Body of pancreas (tissue), 4 donors: ENCODE measurements around the gene MPST. TPM values are rescaled to one million over a fixed set of nuclear protein-coding genes. Genes with fewer than 3 reads are reported as not detected.
A peak's percentile ranks its signal among the peaks of the same experiment; 100 is the strongest.

ENCODE experiments used
- ATAC-seq: fragments of 150-250 bp; one replicate; pipeline ENCODE4 v1.9.1; 2016
- DNase-seq, 4 donors: peaks; one replicate each; pipeline ENCODE4 v3.0.0-alpha.2; 2019
- H3K27ac ChIP-seq, 4 donors: fragments of 200-600 bp; sonication (generic); 1 replicate in 3 of 4; 2 replicates in 1 of 4; pipeline versions ENCODE4 v1.5.1 to v1.6.1; 2016 to 2019; ENCODE audit warnings: mild to moderate bottlenecking in 1 of 4, mixed read lengths in 1 of 4, moderate library complexity in 1 of 4
- H3K27me3 ChIP-seq, 2 donors: fragments of 200-600 bp; sonication (generic); one replicate each; pipeline ENCODE4 v1.6.0; 2016; ENCODE audit warnings: mild to moderate bottlenecking in 1 of 2
- H3K36me3 ChIP-seq, 2 donors: fragments of 200-600 bp; sonication (generic); replicated peaks in 1 of 2; 2 replicates each; pipeline ENCODE4 v1.5.1; 2016; ENCODE audit warnings: low read depth in 2 of 2; ENCODE audit not compliant: insufficient read depth in 1 of 2
- H3K4me1 ChIP-seq: fragments of 200-600 bp; sonication (generic); one replicate; pipeline ENCODE4 v1.6.0; 2016
- H3K4me3 ChIP-seq, 2 donors: fragments of 200-600 bp; sonication (generic); 1 replicate in 1 of 2; 2 replicates in 1 of 2; pipeline ENCODE4 v1.5.1; 2016 to 2019
- H3K9me3 ChIP-seq, 3 donors: fragments of 200-600 bp; sonication (generic); 1 replicate in 2 of 3; 2 replicates in 1 of 3; pipeline ENCODE4 v1.5.1; 2016
- POLR2A ChIP-seq, 3 donors: fragments of 450-650 bp; IDR thresholded peaks; one replicate each; pipeline ENCODE4 v1.6.1; 2016; ENCODE audit warnings: antibody characterized with exemption in 3 of 3, mild to moderate bottlenecking in 2 of 3
- WGBS, 2 donors: methylation state at CpG; one replicate each; pipeline ENCODE4 v1.1.5; 2017; 5-methylcytosine and 5-hydroxymethylcytosine counted together
- intact Hi-C: fragments of 100-400 bp; cut with DNase I; formaldehyde crosslinking; loops from one replicate; pipeline ENCODE4 v1.15.1; 2023
- total RNA-seq, 2 donors: library from RNA; depleted of rRNA; stranded (reverse); fragments of >200 nt; gene quantifications; one replicate each; pipeline ENCODE4 v1.1.0, GENCODE V29; 2016
- TF ChIP-seq, protein P1 (sequence below), 7 experiments: fragments of 450-650 bp in 4 of 7; fragments of 200-600 bp in 3 of 7; sonication (generic) in 3 of 7; IDR thresholded peaks; one replicate each; pipeline ENCODE4 v1.5.1; 2016 to 2019; ENCODE audit warnings: antibody characterized with exemption in 7 of 7

MPST gene
- total RNA-seq, 2 donors from 2014 or later: 173 TPM

DNA sequence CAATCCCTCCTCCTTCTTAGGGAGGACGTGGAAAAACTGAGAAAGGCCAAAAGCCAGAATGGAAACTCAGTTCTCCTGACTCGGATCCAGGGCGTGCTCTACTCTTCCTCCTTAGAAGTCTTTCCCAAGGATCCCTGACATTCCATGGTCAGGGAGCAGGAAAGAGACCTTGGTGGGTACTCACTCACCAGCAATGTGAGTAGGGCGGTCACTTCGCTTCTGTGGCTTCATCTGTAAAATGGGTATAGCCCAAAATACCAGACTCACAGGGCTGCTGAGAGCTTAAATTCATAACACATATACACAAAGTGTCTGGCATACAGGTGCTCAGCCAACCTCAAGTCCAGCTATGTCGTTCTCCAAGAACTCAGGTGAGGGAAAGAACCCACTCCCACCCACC, 31.4 kb downstream of the MPST start:
- no peak overlapping the region for H3K4me3 ChIP-seq
- ATAC-seq (no peak), DNase-seq (no peak)
- no peaks in the 10 kb centered on the region for H3K9me3 ChIP-seq
- peaks cover 8% of the 10 kb centered on the region for H3K4me1 ChIP-seq
- no peaks in the 10 kb centered on the region for H3K27me3 ChIP-seq
- 60 to 66% methylated on average over 2 to 6 of the region's 6 CpGs for WGBS, 2 donors
- intact Hi-C loops: loop anchor here (10.0 kb wide), 2 partner anchors 186 to 266 kb away; partner anchors contain the start of gene NCF4
- H3K27ac ChIP-seq: peak overlapping the region in 1 of 4 donors; percentile 52
- TF ChIP-seq, protein P1, sequence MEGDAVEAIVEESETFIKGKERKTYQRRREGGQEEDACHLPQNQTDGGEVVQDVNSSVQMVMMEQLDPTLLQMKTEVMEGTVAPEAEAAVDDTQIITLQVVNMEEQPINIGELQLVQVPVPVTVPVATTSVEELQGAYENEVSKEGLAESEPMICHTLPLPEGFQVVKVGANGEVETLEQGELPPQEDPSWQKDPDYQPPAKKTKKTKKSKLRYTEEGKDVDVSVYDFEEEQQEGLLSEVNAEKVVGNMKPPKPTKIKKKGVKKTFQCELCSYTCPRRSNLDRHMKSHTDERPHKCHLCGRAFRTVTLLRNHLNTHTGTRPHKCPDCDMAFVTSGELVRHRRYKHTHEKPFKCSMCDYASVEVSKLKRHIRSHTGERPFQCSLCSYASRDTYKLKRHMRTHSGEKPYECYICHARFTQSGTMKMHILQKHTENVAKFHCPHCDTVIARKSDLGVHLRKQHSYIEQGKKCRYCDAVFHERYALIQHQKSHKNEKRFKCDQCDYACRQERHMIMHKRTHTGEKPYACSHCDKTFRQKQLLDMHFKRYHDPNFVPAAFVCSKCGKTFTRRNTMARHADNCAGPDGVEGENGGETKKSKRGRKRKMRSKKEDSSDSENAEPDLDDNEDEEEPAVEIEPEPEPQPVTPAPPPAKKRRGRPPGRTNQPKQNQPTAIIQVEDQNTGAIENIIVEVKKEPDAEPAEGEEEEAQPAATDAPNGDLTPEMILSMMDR (IDR thresholded peaks at IDR 0.05): no peak
- no peak for TF ChIP-seq POLR2A (IDR thresholded peaks at IDR 0.05)
- H3K36me3 ChIP-seq: no peaks in the 10 kb centered on the region

DNA sequence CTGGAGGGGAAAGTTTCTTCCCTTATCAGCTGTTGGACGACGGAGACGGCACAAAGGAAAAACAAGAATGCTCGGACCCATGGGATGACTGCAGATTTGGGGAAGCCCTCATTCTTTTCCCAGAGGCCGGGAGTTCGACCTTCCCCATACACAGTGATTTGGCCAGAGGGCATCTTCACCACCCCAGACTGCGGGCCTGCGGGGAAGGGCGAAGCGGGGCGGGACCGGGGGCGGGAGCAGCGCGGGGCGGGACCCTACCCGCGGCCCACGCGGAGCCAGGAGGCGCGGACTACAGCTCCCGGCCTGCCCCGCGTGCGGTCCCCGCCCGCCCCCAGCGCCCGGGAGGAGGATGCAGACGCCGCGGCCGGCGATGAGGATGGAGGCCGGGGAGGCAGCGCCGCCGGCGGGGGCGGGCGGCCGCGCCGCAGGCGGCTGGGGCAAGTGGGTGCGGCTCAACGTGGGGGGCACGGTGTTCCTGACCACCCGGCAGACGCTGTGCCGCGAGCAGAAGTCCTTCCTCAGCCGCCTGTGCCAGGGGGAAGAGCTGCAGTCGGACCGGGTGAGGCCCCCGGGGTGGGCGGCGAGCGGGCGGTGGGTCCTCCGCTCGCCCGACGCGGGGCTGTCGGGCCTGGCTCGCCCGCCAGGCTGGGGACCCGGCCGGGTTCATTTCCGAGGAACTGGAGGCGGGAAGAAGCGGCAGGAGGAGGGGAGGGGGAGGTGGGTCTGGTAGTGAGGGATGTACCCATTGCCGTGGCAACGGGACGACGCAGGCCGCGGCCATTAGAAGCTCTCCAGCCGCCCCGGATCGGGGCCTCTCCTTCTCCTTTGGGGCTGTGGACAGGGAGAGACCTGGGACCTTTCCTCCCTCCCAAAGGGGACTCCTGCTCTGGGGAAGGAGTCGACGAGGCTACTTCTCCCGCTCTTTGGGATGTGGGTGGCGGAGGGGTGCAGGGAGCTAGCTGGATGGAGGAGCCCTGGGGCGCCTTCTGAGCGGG, 32.1 kb downstream of the MPST start, which contains the start of gene KCTD17:
TSS of gene KCTD17 (plus strand) at position 352 of the 995 bp plus-strand sequence. CDS start at position 371, 19 bp downstream.
- intact Hi-C loops: loop anchor here (10.0 kb wide), 2 partner anchors 187 to 267 kb away; partner anchors contain the start of gene NCF4
- Histone ChIP-seq H3K36me3 (no peaks in the 10 kb centered on the region), H3K4me1 (peaks cover 8% of the 10 kb centered on the region), H3K27me3 (no peaks in the 10 kb centered on the region), H3K27ac (peak within 1 kb of the TSS in 1 of 4 donors; percentile 52), H3K9me3 (no peaks in the 10 kb centered on the region), H3K4me3 (no peak within 1 kb of the TSS)
- TF ChIP-seq, protein P1 (IDR thresholded peaks at IDR 0.05): no peak
- no peak for TF ChIP-seq POLR2A (IDR thresholded peaks at IDR 0.05)
- DNase-seq (peak; percentile 35 to 58 (median 56)), ATAC-seq (peak; percentile 78)
- WGBS, 2 donors: 8 to 34% methylated on average over 10 to 74 of the region's 89 CpGs

DNA sequence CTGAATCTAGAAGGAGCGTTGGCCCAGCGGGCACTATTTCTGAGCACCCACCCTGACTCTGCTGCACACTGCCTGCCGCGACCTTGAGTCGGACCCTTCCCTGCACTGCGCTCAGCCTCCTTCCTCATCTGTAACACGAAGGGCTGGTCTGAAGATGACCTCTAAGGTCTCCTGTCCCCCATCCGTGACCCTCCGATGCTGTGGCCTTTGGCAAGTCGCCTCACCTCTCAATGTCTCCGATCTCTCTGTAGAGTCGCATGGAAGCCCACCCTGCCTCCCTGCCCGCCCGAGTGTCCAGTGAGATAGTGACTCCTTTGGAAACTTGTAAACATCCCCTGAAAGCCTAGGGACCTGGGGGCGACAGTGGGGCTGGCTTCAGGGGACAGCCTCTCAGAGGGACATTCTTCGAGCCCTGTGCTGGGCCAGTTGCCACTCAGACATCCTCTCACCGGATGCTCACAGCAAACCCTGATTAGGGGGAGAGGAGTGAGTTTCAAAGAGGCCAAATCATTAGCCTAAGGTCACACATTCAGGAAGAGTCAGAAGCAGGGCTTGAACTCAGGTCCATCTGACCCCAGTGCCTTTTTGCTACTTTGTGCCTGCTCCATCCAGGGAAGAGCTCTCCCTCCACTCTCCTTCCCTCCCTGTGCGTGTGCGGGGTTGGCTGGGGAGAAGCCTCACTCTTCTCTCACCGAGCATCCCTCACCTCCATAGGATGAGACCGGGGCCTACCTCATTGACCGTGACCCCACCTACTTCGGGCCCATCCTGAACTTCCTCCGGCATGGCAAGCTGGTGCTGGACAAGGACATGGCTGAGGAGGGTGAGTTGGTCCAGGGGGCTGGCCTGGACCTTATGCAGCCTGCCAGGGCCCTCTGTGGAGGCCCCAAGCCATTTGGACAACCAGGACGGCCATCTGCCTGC, 33.1 kb downstream of the MPST start:
- peaks cover 8% of the 10 kb centered on the region for H3K4me1 ChIP-seq
- no peak overlapping the region for H3K27ac ChIP-seq
- no peak overlapping the region for H3K4me3 ChIP-seq
- 80 to 82% methylated on average over 14 to 24 of the region's 25 CpGs for WGBS, 2 donors
- intact Hi-C loops: loop anchor here (10.0 kb wide), 2 partner anchors 188 to 268 kb away; partner anchors contain the start of gene NCF4
- DNase-seq: no peak
- no peak for ATAC-seq
- H3K9me3 ChIP-seq: no peaks in the 10 kb centered on the region
- H3K27me3 ChIP-seq: no peaks in the 10 kb centered on the region
- no peak for TF ChIP-seq POLR2A (IDR thresholded peaks at IDR 0.05)
- TF ChIP-seq, protein P1 (IDR thresholded peaks at IDR 0.05): no peak
- no peaks in the 10 kb centered on the region for H3K36me3 ChIP-seq

DNA sequence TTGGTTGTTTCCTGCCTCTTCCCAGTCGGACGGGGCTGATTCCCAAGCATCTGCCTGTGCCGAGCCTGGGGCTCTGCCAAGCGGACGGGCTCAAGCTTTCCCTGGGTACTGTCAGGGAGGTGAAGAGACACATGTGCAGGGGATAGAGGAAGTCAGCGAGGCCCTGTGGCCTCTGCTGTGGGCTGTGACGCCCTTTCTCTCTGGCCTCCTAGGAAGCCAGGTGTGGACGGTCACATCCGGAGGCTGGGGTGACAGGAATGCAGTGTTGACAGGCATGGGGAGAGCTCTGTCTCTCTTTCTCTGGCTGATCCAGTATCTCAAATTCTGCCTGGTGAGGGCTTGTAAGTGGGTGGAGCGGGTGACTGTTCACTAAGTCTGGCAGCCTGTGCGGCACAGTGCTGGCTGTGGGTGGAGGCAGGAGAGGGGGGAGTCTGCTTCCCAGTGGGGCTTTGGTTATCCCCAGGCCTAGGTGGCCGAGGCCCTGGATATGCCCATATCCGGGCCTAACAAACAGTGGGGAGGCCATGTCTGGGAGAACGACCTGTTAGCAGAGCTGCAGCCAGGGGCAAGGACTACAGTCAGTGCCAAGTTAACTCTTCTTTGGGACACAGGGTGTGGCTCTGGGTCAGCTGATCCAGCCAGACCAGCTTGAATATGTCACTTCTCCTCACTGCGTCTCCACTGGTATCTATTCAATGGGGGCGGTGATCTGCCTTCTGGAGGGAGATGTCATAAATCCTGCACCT, 33.9 kb downstream of the MPST start:
- 67 to 85% methylated on average over 6 to 16 of the region's 16 CpGs for WGBS, 2 donors
- intact Hi-C loops: loop anchor here (10.0 kb wide), 2 partner anchors 189 to 269 kb away; partner anchors contain the start of gene NCF4
- no peak overlapping the region for H3K27ac ChIP-seq
- peaks cover 8% of the 10 kb centered on the region for H3K4me1 ChIP-seq
- no peak overlapping the region for H3K4me3 ChIP-seq
- no peaks in the 10 kb centered on the region for H3K27me3 ChIP-seq
- H3K36me3 ChIP-seq: no peaks in the 10 kb centered on the region
- DNase-seq (no peak), ATAC-seq (no peak)
- TF ChIP-seq, protein P1 (IDR thresholded peaks at IDR 0.05): no peak
- TF ChIP-seq POLR2A (IDR thresholded peaks at IDR 0.05): no peak
- no peaks in the 10 kb centered on the region for H3K9me3 ChIP-seq
